Measurements from ENCODE around the gene THAP9. TPM values are rescaled to one million over a fixed set of nuclear protein-coding genes. Genes with fewer than 3 reads are reported as not detected.

THAP9 gene
- total RNA-seq, 2 experiments from 2014 or later = 3.5 to 4.4 TPM

GRCh38 chr4:82893942-82894341 is 6.6 kb upstream of the THAP9 start:
- H3K4me3 Mint-ChIP-seq = no peak overlapping the region
- peak overlapping the region; percentile 35 for H3K27ac Mint-ChIP-seq
- H3K27me3 Mint-ChIP-seq = no peaks in the 10 kb centered on the region
- no peak for ATAC-seq
- ChIA-PET CTCF (no interaction called here), POLR2A (interaction anchor here (0.6 kb wide), 1 partner anchor 59 kb away, joined by 3 read pairs; no protein-coding TSS in a partner anchor)
- peaks cover 41% of the 10 kb centered on the region for H3K4me1 Mint-ChIP-seq (ENCODE audit: low read depth)
- DNase-seq = no peak
- H3K9me3 Mint-ChIP-seq = no peaks in the 10 kb centered on the region
- peaks cover 39% of the 10 kb centered on the region for H3K36me3 Mint-ChIP-seq (ENCODE audit: low read depth)
- intact Hi-C loops (cut with micrococcal nuclease) = loop anchor here (10.0 kb wide), 1 partner anchor 469 kb away; no protein-coding TSS in a partner anchor
- TF ChIP-seq CTCF (IDR thresholded peaks at IDR 0.05) = no peak

GRCh38 chr4:82896755-82897154 is 3.8 kb upstream of the THAP9 start:
- Mint-ChIP-seq H3K4me1 (ENCODE audit: low read depth) (peaks cover 36% of the 10 kb centered on the region), H3K9me3 (no peaks in the 10 kb centered on the region), H3K27me3 (no peaks in the 10 kb centered on the region), H3K36me3 (ENCODE audit: low read depth) (peaks cover 29% of the 10 kb centered on the region), H3K27ac (peak overlapping the region; percentile 50), H3K4me3 (peak overlapping the region; percentile 29)
- DNase-seq (no peak), ATAC-seq (no peak)
- ChIA-PET CTCF (interaction anchor here (1.0 to 1.2 kb wide), 2 partner anchors 44 to 138 kb away, joined by 3 to 4 read pairs; partner anchors contain the start of gene COPS4), POLR2A (interaction anchor here (0.8 kb wide), 1 partner anchor 441 kb away, joined by 3 read pairs; no protein-coding TSS in a partner anchor)
- TF ChIP-seq CTCF (IDR thresholded peaks at IDR 0.05) = no peak
- intact Hi-C loops (cut with micrococcal nuclease) = loop anchor here (10.0 kb wide), 1 partner anchor 472 kb away; no protein-coding TSS in a partner anchor

GRCh38 chr4:82898322-82899243 is 2.0 kb upstream of the THAP9 start:
- no peaks in the 10 kb centered on the region for H3K9me3 Mint-ChIP-seq
- intact Hi-C loops (cut with micrococcal nuclease) = loop anchor here (10.0 kb wide), 1 partner anchor 474 kb away; no protein-coding TSS in a partner anchor

GRCh38 chr4:82899374-82900065 is 1.0 kb upstream of the THAP9 start:
- Mint-ChIP-seq H3K36me3 (ENCODE audit: low read depth) (peaks cover 17% of the 10 kb centered on the region), H3K4me3 (no peak overlapping the region), H3K27ac (no peak overlapping the region), H3K4me1 (ENCODE audit: low read depth) (peaks cover 43% of the 10 kb centered on the region), H3K9me3 (no peaks in the 10 kb centered on the region), H3K27me3 (no peaks in the 10 kb centered on the region)
- ChIA-PET CTCF (interaction anchor here (0.9 to 3.8 kb wide), 9 partner anchors 10 to 361 kb away, joined by 3 to 14 read pairs (median 5); partner anchors contain the start of genes COPS4, LIN54 and SEC31A), POLR2A (interaction anchor here (0.7 to 1.9 kb wide), 11 partner anchors 8 to 527 kb away, joined by 3 to 11 read pairs (median 4); partner anchors contain the start of genes HNRNPDL and SEC31A)
- no peak for DNase-seq
- ATAC-seq = no peak
- no peak for TF ChIP-seq CTCF (IDR thresholded peaks at IDR 0.05)
- intact Hi-C loops (cut with micrococcal nuclease) = loop anchor here (2.0 to 10.0 kb wide), 7 partner anchors 113 to 525 kb away; partner anchors contain the start of genes COPS4, COQ2, HNRNPD and LIN54

More at GRCh38 chr4:82898322-82899243, 2.0 kb upstream of the THAP9 start:
- Mint-ChIP-seq H3K27me3 (no peaks in the 10 kb centered on the region), H3K36me3 (ENCODE audit: low read depth) (peaks cover 25% of the 10 kb centered on the region), H3K4me1 (ENCODE audit: low read depth) (peaks cover 39% of the 10 kb centered on the region), H3K4me3 (no peak overlapping the region), H3K27ac (no peak overlapping the region)
- ChIA-PET CTCF (interaction anchor here (0.9 to 3.8 kb wide), 7 partner anchors 9 to 362 kb away, joined by 3 to 14 read pairs (median 5); partner anchors contain the start of genes COPS4 and SEC31A), POLR2A (interaction anchor here (0.9 to 1.8 kb wide), 5 partner anchors 36 to 526 kb away, joined by 3 to 11 read pairs (median 5); partner anchors contain the start of gene HNRNPDL)
- TF ChIP-seq CTCF (IDR thresholded peaks at IDR 0.05) = peak; percentile 74
- ATAC-seq (no peak), DNase-seq (peak; percentile 55)

All from activated CD8-positive, alpha-beta T cell treated with anti-CD3 and anti-CD28 coated beads for 36 hours (primary cell).